Stromal cell of bone marrow (primary cell): ENCODE data around the gene DPEP3.
"Not testable (repeated sequence)": the region's sequence is repeated elsewhere in the genome, so short reads cannot be mapped to it uniquely, and the experiment has no call there.

Experiments
- DNase-seq: peaks from one replicate; pipeline ENCODE4 v3.0.0-alpha.2; 2012; ENCODE audit warnings: low read depth

The DPEP3 gene

GRCh38 chr16:67993207-67994039 lies 13.1 kb upstream of the DPEP3 start:
- DNase-seq = no peak

DNA sequence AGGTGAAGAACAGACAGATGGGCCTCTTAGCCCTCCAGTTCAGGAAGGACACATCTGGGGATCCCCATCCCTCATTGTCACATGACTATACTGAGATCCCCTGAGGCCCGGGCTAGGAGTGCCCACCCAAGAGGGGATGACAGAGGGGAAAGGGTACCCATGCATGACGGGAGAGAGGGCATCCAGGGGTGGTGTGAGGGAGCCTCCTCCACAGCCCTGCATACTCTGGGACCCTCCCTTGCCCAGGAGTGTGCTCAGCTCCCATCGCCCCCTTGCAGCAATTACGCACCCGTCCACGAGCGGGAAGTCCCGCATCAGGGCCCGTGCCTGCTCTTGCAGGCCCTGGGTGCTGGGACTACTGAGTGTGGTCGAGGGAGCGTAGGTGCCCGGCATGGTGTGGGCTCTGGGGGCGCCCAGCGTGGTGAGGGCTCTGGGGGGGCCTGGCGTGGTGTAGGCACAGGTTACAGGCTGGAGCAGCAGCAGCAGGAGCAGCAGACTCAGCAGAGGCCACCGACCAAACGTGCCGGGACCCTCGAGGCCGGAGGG lies 12.4 kb upstream of the DPEP3 start:
- DNase-seq = no peak

- no peak for DNase-seq
These were observed 9.7 kb upstream of the DPEP3 start for GRCh38 chr16:67990018-67990386.

DNA sequence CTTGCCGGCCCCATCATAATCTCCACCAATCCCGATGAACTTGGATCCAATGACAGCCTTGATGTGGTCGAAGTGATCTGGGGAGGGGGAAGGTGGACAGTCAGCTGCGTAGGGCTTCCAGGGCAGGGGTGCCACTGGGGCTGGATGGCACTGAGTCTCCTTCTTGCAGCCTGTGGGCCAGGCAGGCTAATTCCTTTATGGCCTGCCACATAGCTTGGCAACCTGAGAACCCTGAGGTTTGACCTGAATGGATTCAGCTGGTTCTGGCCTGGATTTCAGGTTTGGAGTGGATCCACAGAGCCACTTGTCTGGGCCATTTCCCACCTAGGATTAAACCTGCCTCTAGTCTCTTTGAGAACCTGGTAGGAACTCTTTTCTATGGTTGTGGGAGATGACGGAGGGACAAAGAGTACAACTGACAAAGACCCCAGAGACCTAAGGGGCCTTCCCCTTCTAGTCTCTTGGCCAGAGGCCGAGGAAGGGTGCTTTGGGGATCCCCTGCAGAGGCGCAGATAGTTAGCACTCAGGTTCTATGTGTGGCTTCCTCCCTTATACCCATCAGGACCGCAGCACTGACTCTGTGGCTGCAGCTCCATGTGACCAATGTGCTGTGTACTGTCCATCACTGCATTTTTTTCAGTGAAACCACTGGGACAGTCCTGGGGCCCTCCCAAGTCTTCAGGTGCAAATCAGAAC lies 9.2 kb upstream of the DPEP3 start:
- DNase-seq = no peak

- no peak for DNase-seq
These were observed 8.4 kb upstream of the DPEP3 start for GRCh38 chr16:67988675-67989074.

- no peak for DNase-seq
These were observed 7.3 kb upstream of the DPEP3 start for GRCh38 chr16:67987460-67988160.

GRCh38 chr16:67986949-67987348 lies 6.7 kb upstream of the DPEP3 start:
- no peak for DNase-seq

GRCh38 chr16:67982011-67982696 lies 1.9 kb upstream of the DPEP3 start:
- DNase-seq = no peak

DNA sequence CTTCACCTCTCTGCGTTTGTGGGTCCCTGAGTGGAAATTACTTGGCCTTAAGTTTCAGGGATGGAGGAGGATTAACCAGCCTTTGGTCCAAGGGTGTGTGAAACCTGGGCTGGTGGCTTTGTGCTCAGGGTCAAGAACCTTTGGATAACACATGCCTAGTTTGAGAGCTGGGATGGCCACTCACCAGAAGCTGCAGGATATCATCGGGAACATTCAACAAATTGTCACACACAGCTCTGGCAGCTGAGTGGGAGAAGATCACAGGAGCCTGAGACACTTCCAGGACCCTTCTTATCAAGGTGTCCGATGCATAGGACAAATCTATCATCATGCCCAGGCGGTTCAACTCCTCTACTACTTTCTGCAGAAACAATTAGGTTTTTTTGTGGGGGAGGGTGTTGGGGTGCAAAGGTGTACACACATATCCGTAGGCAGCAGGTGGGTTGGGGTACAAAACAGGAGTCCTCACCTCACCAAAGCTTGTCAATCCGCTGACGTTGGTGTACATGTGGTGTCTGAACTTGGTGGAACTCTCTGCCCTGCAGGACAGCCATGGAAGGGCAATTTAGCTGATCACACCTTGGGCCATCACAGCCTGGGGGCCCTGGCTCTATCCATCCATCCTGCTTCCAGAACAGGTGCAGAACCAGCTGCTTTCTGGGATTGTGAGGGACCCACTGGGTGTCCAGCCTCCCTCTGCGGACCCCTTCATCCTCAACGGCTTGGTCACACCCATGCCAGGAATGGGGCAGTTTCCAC lies 2.7 kb downstream of the DPEP3 start:
- no peak for DNase-seq

DNA sequence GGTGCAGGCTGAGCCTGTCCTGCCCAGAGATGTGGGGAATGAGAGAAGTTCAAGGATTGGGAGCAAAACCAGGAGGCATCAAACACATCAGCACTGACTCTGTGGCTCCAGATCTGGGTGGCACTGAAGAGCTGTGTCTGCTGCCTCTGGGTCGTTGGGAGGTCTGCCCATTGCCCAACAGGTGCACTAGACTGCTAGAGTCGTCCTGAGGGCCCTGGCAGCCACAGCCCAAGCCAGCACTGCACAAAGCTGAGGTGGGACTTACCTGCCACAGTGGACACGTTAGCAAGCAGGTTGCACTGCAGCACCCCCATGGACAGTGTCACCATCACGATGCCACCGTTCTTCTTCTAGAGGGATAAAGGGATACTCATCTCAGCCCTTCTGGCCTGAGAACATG lies 3.3 kb downstream of the DPEP3 start:
- DNase-seq = no peak

GRCh38 chr16:67976205-67976604 lies 4.1 kb downstream of the DPEP3 start:
- no peak for DNase-seq

DNA sequence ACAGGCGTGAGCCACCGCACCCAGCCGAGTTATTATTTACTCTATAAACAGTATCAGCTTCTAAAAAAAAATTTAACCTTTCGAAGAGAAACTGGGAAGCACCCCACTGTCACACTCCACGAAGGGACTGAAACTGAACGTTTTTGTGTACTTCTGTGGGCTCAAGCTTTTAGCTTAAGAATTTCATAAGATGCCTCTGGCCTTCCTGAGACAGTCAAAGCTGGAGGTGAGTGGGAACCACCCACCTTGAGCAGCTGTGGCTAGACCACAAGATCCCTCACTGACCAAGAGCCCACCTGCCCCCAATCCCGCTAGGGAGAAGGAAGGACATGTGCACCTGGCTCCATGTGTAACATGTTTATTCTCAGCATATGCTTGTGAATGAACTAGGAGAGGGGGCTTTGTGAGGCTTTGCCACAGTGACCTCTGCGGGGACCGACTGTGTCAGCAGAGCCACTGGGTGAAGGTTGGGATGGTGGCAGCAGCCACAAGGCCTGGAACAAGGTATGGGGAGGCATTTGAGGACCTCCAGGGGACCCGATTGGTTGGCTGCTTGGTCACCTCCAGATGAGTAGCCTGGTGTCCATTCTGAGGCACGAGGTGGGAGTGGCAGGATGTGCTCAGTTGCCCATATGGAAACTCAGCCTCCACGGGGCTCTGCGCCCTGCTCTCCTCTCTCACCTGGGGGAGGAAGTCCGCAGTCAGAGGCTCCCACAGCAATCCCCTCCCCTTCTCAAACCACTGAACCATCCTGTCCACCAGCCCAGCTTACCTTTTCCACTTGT lies 4.8 kb downstream of the DPEP3 start:
- DNase-seq = no peak

- DNase-seq = not testable (repeated sequence)
These were observed 8.0 kb downstream of the DPEP3 start for GRCh38 chr16:67972285-67972684.

GRCh38 chr16:67971111-67971510 lies 9.2 kb downstream of the DPEP3 start:
- no peak for DNase-seq

DNA sequence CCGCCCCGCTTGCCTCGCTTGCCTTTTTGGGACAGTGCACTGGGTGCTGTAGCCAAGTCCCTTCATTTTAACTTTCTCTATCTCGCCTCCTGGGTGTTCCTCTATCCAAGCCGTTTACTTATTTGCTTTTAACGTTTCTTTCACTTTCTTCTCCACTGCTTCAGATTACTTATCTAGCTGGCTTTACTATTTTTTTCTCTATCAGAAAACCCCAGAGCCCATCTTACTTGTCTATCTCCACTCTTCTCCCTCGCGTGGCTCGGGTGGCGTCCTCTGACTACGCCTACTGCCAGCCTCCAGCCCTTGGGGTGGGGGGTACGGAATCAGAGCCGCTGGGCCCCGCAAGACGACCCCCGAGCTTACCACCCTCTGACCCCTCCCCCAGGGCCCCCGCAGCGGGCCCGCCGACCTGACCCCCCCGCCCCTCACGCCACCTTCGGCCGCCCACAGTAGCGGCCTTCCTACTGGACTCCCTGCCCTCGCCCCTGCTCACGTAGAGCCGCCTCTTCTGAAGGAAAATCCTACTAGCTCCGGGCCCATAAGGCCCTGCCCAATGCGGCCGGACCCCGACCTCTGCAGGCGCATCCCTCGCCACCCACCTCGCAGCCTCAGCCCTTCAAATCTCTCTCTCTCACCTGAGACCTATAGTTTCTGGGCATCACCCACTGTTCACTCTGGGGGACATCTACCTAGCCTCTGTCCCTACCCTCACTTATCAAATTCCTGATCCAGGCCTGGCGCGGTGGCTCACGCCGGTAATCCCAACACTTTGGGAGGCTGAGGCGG lies 10.9 kb downstream of the DPEP3 start:
- DNase-seq = no peak

- peak; percentile 64 for DNase-seq
These were observed 11.7 kb downstream of the DPEP3 start, which contains the start of gene SLC12A4 for GRCh38 chr16:67968400-67969253. Gene SLC12A4, minus strand, starts transcription at chr16:67968637. Its CDS starts 84 bp downstream, at chr16:67968553.

DNA sequence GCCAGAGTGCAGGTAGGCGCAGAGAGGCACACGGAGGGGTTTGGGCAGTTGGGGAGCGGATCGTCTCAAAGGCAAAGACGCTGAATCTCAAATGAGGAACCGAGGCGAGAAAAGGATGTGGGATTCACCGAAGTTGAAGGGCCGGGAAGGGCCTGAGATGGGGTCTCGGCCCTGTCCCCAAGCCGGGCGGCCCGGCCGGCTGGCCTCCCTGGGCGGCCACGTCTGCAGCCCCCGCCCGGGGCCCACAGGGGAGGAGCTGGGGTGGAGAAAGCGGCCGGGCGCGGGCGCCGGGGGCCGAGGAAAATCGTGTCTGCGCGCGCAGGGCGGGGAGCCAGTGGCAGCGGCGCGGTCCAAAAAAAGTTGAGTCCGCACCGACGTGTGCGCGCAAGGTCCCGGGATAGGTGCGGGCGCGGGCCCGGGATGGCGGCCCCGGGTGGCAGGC lies 12.3 kb downstream of the DPEP3 start:
- no peak for DNase-seq

- DNase-seq = no peak
These were observed 12.9 kb downstream of the DPEP3 start for GRCh38 chr16:67967183-67967957.
